Glomerular visceral epithelial cell (primary cell): ENCODE measurements around the gene GTF2A1.
"Not testable (repeated sequence)": the region's sequence is repeated elsewhere in the genome, so short reads cannot be mapped to it uniquely, and the experiment has no call there.

Source experiments
- DNase-seq: peaks from one replicate; pipeline ENCODE4 v3.0.0-alpha.2; 2016; ENCODE audit errors: extremely low spot score

Gene GTF2A1

DNA sequence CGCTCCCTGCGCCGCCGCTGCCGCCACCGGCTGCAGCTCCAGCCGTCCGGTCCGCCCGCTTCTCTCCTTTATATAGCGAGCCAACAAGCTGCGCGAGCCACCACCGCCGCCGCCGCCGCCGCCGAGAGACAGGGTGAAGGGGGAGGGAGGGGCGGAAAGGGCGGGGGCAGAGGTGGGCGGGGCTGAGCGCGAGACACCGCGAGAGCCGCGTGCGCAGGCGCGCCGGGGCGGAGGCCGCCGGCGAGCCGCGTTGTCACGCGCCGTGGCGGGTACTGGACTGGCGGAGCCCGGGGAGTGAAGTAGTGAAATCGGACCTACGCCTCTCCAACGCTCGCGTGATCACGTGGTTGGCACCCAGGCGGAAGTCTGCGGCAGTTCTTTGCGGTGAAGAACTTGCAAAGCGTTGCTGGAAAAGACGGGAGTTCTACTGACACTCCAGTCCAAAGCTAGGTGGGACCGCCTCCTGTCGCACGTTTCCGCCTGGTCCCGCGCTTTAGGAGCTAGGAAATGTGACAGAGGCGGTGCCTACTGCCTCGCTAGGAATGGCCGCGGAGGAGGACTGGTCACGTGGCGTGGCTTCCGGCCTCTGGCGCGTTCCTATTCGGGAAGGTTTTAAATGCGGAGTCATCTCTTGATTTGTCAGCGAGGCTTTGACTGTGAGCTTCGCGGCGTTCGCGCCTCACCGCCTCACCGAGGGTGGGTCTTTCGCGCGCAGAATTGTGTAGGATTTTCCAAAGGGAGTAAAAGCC is at the start of gene GTF2A1:
TSS of gene GTF2A1 (minus strand) at position 130 of the 749 bp plus-strand sequence. CDS start 441 bp downstream, outside the sequence.
- peak; percentile 98 for DNase-seq

DNA sequence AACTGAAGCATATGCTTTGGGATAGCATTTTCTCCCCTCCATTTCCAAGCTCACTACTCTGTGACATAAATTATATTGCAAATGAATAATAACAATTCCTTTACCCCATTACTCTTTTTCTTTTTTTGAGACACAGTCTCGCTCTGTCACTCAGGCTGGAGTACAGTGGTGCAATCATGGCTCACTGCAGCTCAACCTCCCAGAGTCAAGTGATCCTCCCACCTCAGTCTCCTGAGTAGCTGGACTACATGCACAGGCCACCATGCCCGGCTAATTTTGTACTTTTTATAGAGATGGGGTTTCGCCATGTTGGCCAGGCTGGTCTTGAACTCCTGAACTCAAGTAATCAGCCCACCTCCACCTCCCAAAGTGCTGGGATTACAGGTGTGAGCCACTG is 49.2 kb upstream of the GTF2A1 start:
- DNase-seq, result no peak

DNA sequence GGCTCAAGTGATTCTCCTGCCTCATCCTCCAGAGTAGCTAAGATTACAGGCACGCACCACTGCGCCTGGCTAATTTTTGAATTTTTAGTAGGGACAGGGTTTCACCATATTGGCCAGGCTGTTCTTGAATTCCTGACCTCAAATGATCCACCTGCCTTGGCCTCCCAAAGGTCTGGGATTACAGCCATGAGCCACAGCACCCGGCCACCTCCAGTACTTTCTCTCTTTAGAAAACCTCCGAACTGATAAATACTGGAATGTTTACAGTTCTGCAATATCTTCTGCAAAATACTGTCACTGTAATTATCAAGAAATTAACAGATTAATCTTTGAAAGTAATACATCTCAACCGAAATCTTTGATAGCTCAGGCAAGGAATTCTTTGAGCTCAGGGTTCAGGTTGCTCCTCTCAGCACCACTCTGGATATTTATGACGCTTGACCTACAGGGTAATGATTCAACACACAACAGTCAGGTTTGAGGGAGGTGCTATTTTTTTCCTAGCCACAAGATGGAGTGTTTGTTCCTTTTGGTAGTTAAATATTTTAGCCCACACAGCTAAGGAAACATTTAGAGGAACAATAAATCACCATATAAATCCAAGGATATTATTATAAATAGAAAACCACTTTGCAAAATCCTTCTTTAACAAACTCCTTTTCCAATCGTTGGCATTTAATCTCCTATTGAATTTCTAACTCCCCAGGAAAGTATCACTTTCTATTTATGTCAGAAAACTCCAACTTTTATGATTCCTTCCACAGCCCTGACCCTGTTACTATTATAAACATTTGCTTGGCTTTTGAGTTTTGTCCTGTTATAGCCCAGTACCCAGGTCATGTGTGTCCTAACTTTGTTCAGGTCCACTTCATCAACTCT is 48.6 kb upstream of the GTF2A1 start:
- DNase-seq, result peak; percentile 66

DNA sequence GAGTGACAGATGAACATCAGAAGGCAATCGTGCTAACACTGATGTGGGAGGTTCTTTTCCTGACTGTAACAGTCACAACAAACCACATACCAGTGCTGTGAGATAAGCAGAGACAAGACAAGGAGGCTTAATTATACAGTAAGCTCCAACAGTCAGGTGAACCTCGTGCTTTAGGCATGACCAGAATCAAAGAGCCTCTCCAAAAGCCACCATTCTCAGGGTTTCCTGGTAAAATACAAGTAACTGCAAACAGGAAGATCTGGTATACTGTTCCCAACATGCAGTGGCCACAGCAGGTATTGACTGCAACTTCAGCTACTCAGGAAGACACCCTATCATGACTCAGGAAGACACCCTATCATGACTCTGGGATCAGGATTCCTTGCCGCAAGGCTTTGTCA is 47.3 kb upstream of the GTF2A1 start:
- DNase-seq, result peak; percentile 31

DNA sequence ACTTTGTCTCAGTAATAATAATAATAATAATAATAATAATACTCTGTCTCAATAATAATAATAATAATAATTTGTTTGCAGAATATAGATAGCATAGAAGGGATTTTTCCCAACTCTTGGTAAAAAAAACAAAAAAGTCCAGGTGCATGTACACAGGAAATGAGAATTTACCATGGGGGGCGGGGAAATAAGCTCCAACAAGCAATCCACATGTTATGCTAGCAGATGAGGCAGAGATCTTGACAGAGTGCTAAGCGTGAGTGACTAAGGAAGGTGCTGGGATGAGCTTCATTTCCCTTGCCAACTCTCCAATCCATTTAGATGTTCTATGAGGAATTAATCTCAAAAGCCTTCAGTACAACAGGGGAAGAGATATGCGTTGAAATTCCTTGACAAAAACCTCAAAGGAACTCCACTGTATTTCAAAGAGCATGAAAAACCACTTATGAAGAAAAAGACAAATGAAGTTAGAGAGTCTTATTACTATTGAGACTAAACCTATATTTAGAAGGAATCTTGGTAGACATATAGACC is 44.9 kb upstream of the GTF2A1 start:
- no peak for DNase-seq

DNA sequence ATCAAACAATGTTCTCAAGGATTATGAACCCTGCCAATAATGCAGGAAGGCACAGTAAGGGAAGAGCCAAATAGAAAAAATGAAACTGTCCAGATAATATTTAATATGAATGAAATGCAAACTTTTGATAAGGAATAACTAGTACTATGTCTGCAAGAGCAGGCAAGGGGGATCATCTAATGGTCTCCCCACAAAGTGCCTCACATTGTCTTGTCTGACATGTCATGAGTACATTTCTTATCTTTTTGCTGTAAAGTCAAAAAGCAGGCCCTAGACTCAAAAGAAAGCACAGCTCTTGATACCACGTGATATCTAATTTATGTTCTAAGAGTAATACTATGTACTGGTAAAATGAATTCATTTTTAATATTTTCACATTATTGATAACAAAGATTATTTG is 43.9 kb upstream of the GTF2A1 start:
- DNase-seq, result no peak

DNA sequence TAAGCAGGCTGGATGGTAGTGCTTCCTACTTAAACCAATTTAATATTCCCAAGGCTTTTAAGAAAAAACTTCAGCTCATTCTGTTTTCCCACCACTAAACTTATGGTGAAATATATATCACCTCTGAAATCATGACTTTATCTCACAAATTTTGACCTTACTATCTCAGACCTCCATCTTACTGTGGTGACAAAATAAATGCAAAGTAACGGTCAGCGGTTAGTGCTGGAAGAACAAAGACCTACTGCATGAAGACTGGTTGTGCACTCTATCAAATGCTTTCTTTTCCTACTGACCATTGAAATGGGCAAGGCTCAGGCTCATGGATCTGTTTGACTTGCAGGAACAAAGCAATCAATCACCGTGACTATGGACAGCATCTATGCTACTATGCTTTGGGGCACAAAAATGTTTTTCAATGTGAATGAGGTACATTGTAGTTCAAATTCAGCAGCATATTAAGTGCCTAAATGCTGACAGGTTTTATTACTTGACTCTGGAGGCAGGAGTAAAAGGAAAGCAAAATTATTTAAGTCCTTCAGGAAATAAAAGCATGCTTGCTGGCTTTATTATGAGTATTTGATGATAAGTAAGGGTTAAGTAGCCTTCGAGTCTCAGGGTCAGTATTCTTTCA is 43.1 kb upstream of the GTF2A1 start:
- DNase-seq, result no peak

DNA sequence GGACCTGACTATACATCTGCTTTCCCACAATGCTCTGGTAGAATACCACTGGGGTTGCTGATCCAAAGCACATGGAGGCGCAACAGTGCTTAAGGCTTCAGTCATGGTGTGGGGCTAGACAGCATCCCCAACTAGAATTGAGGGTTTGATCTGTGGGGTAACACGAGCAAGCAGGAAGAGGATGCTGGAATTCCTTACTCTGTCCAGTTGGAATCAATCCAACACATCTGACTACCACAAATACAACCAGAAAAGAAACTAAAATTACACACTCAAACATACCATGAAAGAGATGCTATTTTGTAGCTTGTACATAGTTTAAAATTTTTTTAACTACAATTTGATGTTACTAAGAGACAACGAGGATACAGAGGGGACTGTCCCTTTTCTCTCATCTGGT is 40.4 kb upstream of the GTF2A1 start:
- DNase-seq, result no peak

DNA sequence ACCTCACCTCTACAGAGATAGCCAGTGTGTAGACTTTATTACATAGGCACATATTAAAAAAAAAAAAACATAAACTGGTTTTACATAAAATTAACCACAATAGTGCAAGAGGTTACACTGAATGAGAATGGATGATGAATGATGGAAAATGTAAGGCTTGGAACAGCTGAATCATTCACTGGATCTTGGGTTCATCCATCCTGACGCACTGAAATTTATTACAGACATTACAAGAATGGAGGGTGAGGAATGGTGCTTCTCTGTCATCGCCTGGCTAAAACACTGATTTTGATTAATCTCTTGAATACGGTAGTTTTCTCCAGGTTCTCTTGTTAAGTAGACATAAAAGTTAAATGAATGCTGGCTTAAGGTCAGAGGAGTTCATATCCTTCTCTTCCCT is 40.0 kb upstream of the GTF2A1 start:
- no peak for DNase-seq

DNA sequence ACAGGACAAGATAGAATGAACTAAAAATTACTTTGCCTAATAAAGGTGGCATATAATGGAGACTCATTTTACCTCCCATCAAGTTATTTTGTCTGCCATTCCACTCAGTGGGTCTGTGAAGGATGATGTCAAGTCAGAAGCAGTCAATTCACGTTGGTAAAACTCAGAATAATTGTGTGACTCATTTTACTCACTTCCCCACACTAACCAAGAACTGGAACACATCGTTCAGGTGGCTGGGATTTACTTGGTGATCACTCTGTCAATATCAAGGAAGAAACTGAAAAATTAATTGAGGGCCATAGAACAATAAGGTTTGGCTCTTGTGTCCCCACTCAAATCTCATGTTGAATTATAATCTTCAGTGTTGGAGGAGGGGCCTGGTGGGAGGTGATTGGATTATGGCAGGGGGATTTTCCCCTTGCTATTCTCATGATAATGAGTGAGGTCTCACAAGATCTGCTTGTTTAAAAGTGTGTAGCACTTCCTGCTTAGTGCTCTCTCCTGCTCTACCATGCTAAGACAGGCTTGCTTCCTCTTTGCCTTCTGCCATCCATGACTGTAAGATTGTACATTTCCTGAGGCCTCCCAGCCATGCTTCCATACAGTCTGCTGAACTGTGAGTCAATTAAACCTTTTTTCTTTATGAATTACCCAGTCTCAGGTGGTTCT is 35.7 kb upstream of the GTF2A1 start:
- DNase-seq, result peak; percentile 18

DNA sequence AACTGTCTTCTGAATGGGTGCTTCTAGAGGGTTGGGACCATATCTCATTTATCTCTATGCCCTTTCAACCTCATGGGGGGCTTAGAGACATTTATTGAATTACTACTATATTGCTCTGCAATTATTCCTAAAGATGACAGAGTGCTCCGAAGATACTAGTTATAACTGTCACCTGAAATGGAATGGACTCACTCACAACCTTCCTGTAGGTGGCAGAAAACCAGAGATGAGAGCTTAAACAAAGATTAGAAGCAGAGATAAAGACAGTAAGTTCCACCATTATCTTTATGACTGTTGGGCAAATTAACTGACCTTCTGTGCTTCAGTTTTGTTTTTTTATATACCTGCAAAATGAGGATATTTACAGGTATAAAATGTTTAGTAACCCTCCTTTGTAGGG is 31.5 kb upstream of the GTF2A1 start:
- no peak for DNase-seq

DNA sequence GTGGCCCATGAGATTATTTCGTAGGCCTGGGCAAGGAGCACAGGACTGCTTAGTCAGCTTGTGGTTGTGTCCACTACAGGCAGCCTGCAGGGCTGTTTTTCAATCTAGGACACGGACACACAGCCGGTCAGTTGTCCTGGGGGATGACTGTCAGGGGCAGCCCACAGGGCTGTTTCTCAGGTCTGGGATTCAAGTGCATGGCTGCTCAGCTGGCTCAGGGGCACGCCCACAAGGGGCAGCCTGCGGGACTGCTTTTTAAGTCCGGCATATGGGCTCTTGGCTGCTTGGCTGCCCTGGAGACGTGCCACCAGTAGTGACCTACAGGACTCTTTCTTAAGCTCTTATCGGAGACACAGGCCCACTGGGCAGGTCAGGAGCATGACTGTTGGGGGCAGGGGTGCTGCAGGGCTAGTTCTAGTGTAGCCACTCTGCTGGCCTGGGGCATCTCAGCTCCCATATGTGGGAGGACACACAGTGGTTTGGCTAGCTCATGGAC is 26.6 kb upstream of the GTF2A1 start:
- no peak for DNase-seq

DNA sequence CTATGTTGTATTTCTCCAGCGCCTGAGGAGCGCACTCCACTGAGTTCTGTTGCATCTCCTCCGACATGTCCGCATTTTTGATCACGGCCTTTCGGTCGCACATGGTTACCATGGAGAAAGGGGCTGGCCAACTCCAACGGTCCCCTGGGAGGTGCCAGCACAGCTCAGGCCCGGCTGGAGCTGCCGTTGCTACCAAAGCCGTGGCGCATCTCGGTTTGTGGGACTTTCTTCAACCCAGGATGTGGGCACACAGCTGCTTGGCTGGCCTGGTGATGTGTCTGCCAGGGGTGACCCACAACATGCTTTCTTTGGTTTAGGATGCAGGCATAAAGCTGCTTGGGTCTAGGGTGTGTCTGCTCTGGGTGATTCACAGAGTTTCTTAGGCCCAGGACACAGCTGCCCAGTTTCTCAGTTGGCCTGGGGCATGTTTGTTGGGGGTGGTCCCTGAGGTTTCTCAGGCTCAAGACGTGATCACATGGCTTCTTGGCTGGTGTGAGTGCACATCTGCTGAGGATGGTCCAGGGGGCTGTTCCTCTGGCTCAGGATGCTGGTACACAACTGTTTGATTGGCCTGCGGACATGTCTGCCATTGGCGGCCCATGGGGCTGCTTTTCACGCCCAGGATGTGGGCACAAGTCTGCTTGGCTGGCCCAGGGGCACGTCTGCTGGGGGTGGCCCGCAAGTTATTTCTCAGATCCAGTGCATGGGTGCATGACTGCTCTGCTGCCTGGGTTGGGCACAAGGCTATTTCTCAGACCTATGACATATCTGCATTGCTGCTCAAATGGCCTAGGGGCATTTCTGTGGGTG is 25.9 kb upstream of the GTF2A1 start:
- no peak for DNase-seq

DNA sequence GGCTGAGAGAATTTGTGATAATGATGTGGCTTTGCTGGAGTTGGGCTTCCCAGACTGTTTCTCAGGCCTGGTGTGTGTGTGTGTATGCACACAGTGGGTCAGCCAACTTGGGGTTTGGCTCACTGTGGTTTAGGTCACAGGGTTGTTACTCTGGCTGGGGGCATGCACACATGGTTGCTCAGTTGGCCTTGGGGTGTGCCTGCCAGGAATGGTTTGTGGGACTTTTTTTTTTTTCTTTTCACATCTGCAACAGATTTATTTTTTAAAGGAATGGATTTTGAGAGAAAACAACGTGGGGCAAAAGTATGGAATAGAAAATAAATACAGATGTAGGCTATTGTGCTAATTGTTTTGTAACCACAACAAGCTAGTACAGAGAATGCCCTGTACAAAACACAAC is 25.0 kb upstream of the GTF2A1 start:
- no peak for DNase-seq

DNA sequence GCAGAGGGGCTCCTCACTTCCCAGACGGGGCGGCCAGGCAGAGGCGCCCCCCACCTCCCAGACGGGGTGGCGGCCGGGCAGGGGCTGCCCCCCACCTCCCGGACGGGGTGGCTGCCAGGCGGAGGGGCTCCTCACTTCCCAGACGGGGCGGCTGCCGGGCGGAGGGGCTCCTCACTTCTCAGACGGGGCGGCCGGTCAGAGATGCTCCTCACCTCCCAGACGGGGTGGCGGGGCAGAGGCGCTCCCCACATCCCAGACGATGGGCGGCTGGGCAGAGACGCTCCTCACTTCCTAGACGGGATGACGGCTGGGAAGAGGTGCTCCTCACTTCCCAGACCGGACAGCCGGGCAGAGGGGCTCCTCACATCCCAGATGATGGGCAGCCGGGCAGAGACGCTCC is 23.7 kb upstream of the GTF2A1 start:
- DNase-seq, result not testable (repeated sequence)

DNA sequence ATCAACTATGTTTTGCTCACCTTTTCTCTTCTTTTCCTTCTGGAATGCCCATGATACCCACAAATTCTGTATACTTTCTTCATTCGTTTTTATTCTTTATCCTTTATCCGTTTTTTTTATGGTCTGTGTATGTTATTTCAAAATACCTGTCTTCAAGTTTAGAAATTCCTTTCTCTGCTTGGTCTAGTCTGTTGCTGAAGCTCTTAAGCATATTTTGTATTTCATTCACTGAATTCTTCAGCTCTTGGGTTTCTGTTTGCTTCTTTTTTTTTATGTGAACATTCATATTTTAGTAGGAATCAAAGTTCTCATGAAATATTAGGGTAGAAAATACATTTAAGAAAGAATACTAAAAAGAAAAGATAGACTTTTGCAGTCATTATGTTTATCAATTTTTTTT is 22.7 kb upstream of the GTF2A1 start:
- DNase-seq, result no peak

DNA sequence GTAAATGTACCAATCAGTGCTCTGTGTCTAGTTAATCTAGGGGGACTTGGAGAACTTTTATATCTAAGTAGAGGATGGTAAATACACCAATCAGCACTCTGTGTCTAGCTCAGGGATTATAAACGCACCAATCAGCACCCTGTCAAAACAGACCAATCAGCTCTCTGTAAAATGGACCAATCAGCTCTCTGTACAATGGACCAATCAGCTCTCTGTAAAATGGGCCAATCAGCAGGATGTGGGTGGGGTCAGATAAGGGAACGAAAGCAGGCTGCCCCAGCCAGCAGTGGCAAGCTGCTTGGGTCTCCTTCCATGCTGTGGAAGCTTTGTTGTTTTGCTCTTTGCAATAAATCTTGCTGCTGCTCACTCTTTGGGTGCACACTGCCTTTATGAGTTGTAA is 16.1 kb upstream of the GTF2A1 start:
- DNase-seq, result not testable (repeated sequence)

DNA sequence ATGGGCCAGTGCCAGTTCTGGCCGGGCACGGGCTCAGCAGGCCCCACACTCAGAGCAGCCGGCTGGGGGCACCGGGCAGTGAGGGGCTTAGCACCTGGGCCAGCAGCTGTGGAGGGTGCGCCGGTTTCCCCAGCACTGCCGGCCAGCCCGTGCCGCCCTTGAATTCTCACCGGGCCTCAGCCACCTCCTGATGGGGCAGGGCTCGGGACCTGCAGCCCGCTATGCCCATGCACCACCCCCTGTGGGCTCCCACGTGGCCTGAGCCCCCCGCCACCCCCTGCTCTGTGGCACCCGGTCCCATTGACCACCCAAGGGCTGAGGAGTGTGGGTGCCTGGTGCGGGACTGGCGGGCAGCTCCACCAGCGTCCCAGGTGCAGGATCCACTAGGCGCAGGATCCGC is 15.4 kb upstream of the GTF2A1 start:
- no peak for DNase-seq

DNA sequence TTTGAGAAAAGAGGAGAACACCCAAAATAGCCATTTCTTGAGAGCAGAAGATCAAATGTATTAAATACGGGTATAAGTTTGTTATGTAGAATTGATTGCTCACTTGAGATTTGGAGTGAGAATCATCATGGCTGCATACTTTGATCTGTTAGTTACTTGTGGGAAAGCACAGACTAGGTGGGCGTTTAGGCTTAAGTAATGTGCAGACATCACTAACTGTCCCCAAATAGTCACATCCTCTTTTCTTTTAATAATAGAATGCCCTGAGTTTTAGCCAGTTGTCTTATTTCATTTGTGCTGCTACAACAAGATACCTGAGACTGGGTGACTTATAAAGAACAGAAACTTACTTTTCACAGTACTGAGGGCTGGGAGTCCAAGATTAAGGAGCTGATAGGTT is 14.3 kb upstream of the GTF2A1 start:
- DNase-seq, result no peak

DNA sequence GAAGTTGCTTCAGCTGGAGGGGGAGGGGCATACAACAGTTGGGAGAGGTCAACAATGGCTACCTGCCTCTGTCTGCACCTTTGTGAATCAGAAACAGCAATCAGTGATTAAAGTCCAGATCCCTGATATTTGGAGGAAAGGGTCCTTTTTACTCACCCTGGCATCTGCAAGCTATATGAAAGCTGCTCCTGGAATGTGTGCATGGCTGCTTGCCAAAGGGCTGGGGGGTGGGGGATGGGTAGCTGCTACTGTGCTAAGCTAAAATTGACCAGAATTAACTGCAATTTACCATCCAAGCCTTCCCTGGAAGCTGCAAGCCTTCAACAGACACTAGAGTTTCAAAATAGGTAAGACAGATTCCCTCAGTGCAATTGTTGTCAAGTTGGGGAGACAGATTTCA is 13.5 kb upstream of the GTF2A1 start:
- peak; percentile 28 for DNase-seq

DNA sequence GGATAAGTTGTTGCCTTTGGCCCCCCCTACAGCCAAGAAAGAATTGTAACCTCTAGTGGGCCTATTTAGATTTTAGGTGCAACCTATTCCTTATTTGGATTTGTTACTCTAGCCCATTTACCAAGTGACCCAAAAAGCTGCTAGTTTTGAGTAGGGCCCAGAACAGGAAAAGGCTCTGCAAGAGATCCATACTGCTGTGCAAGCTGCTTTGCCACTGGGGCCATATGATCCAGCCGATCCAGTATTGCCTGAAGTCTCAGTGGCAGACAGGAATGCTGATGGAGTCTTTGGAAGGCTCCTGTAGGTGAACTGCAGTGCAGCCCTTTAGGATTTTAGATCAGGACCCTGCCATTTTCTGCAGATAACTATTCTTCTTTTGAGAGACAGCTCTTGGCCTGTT is 12.9 kb upstream of the GTF2A1 start:
- no peak for DNase-seq
